GM06990 (cell line): ENCODE data around the gene TCAIM.
"Not testable (repeated sequence)": the region's sequence is repeated elsewhere in the genome, so short reads cannot be mapped to it uniquely, and the experiment has no call there.

Experiments used
- DNase-seq: peaks from one replicate; pipeline ENCODE4 v3.0.0-alpha.2; 2011; ENCODE audit not compliant: insufficient read length; ENCODE audit errors: extremely low read depth
- H3K27me3 ChIP-seq: replicated peaks from 2 replicates; pipeline ENCODE4 v1.6.0; 2011; ENCODE audit warnings: low read length; ENCODE audit not compliant: control insufficient read depth, insufficient read depth
- H3K36me3 ChIP-seq: 2 replicates; pipeline ENCODE4 v1.5.1; 2011; ENCODE audit warnings: low read length; ENCODE audit not compliant: control insufficient read depth, insufficient read depth
- H3K4me3 ChIP-seq: replicated peaks from 2 replicates; pipeline ENCODE4 v1.5.1; 2011; ENCODE audit warnings: low read depth, mild to moderate bottlenecking, control low read depth, low read length
- TF ChIP-seq, protein P1 (sequence below): IDR thresholded peaks from 2 replicates; pipeline ENCODE4 v1.5.1; 2011; ENCODE audit warnings: low read length, control low read depth, mild to moderate bottlenecking, inconsistent platforms; ENCODE audit not compliant: insufficient read depth, poor library complexity, severe bottlenecking

TCAIM gene

GRCh38 chr3:44365952-44366351, 27.4 kb downstream of the TCAIM start:
- DNase-seq: no peak

GRCh38 chr3:44375450-44375849, 36.9 kb downstream of the TCAIM start:
- H3K36me3 ChIP-seq: peaks cover 1% of the 10 kb centered on the region
- DNase-seq: no peak
- no peak overlapping the region for H3K4me3 ChIP-seq
- no peaks in the 10 kb centered on the region for H3K27me3 ChIP-seq
- TF ChIP-seq, protein P1, sequence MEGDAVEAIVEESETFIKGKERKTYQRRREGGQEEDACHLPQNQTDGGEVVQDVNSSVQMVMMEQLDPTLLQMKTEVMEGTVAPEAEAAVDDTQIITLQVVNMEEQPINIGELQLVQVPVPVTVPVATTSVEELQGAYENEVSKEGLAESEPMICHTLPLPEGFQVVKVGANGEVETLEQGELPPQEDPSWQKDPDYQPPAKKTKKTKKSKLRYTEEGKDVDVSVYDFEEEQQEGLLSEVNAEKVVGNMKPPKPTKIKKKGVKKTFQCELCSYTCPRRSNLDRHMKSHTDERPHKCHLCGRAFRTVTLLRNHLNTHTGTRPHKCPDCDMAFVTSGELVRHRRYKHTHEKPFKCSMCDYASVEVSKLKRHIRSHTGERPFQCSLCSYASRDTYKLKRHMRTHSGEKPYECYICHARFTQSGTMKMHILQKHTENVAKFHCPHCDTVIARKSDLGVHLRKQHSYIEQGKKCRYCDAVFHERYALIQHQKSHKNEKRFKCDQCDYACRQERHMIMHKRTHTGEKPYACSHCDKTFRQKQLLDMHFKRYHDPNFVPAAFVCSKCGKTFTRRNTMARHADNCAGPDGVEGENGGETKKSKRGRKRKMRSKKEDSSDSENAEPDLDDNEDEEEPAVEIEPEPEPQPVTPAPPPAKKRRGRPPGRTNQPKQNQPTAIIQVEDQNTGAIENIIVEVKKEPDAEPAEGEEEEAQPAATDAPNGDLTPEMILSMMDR: no peak

More at GRCh38 chr3:44365952-44366351, 27.4 kb downstream of the TCAIM start:
- Histone ChIP-seq H3K4me3 (no peak overlapping the region), H3K27me3 (no peaks in the 10 kb centered on the region), H3K36me3 (no peaks in the 10 kb centered on the region; the same call in none of the 2 replicates)
- TF ChIP-seq, protein P1: no peak

- no peak for DNase-seq
- TF ChIP-seq, protein P1: no peak
- Histone ChIP-seq H3K27me3 (no peaks in the 10 kb centered on the region), H3K4me3 (no peak overlapping the region), H3K36me3 (no peaks in the 10 kb centered on the region; the same call in 1 of the 2 replicates)
These were observed 48.8 kb downstream of the TCAIM start for GRCh38 chr3:44387404-44387803.

DNA sequence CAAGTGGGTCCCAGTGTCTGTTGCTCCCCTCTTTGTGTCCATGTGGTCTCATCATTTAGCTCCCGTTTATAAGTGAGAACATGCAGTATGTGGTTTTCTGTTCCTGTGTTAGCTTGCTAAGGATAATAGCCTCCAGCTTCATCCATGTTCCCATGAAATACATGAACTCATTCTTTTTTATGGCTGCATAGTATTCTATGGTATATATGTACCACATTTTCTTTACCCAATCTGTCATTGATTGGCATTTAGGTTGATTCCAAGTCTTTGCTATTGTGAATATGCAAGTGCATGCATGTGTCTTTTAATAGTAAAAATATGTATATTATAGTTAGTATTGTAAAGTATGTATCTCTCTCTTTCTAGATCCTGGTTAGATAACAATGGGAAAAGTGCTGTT, 53.9 kb downstream of the TCAIM start:
- no peaks in the 10 kb centered on the region for H3K36me3 ChIP-seq
- TF ChIP-seq, protein P1: no peak
- no peak overlapping the region for H3K4me3 ChIP-seq
- DNase-seq: no peak
- no peaks in the 10 kb centered on the region for H3K27me3 ChIP-seq

DNA sequence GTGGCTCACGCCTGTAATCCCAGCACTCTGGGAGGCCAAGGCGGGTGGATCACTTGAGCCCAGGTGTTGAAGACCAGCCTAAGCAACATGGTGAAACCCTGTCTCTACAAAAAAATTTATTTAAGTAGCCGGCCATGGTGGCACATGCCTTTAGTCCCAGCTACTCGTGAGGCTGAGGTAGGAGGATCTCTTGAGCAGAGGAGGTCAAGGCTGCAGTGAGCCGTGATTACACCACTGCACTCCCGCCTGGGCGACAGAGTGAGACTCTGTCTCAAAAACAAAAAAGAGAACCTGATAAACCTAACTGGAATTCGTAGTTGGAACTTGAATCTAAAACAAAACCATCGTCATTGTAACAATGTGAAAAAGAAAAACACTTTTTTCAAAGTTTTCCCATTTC, 57.1 kb downstream of the TCAIM start:
- no peak overlapping the region for H3K4me3 ChIP-seq
- no peaks in the 10 kb centered on the region for H3K27me3 ChIP-seq
- no peaks in the 10 kb centered on the region for H3K36me3 ChIP-seq
- TF ChIP-seq, protein P1: no peak
- DNase-seq: no peak

- TF ChIP-seq, protein P1: no peak
- H3K4me3 ChIP-seq: no peak overlapping the region
- no peak for DNase-seq
- H3K36me3 ChIP-seq: no peaks in the 10 kb centered on the region
- H3K27me3 ChIP-seq: no peaks in the 10 kb centered on the region
These were observed 57.9 kb downstream of the TCAIM start for GRCh38 chr3:44396200-44397171.

GRCh38 chr3:44398271-44398670, 59.7 kb downstream of the TCAIM start:
- not testable (repeated sequence) for H3K36me3 ChIP-seq, H3K4me3 ChIP-seq, H3K27me3 ChIP-seq, DNase-seq
